HG03575 (cell line): Measurements from ENCODE around the gene MRAS.

Experiments used
- ATAC-seq: cut with Tn5 transposase; IDR thresholded peaks from one replicate; pipeline ENCODE4 v1.9.1; 2021; ENCODE audit not compliant: unreplicated experiment, insufficient number of reproducible peaks, low FRiP score; ENCODE audit errors: extremely low read depth

Gene MRAS

GRCh38 chr3:138336454-138336999 lies 11.9 kb upstream of the MRAS start:
- ATAC-seq: no peak

DNA sequence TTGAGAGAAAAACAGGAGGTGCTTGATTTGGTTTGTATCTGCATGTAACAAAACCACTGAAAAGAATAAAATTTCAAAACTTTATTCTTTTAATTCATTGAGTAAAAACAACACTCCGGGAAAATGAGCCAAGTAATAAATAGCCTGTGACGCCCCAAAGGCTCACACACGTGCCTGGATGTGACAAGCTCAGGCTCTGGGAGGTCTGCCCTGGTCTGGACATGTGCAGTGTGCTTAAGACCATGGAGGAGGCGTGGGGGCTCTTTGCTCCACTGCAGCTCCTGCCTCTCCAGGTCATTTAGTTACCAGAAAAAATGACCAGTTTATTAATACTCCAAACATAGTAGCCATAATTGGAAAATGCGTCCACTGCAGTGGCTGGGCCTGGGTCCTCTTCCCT lies 10.1 kb upstream of the MRAS start:
- ATAC-seq: no peak

DNA sequence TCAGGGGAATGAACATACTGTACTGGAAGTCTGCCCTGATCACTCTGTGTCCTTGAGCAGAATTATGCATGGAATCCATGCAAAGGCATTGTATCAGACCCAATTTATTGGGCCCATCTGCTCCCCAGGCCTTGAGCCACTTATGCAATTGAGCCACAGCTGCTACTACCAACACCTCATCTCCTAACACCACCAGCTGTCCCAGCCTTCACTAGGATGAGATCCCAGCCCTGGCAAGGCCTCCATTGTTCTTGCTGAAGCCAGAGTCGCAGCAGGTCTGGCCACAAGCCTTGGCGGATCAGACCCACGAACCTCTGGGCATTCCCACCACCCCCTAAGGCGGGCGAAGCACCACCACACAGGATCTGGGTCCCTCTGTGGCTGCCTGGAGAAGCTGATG lies 9.6 kb upstream of the MRAS start:
- ATAC-seq: no peak

DNA sequence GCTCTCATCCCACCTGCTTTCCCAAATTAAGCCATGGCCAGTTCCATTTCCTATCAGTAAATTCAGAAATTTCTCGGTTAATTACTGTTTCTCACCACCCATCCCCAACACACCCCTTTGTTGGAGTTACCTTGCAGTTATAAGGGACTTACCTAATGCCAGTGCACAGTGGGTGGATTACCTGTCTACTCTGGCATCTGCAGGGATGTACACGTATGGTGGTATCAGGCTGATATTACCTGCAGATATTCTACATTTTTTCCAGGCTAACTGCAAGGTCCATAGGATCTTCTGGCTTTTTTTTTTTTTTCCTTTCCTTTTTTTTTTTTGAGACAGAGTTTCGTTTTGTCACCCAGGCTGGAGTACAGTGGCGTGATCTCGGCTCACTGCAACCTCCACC lies 7.9 kb upstream of the MRAS start:
- no peak for ATAC-seq

GRCh38 chr3:138344754-138345153 lies 3.6 kb upstream of the MRAS start:
- no peak for ATAC-seq

- no peak for ATAC-seq
Observed at GRCh38 chr3:138348754-138349739, 668 bp downstream of the MRAS start.

DNA sequence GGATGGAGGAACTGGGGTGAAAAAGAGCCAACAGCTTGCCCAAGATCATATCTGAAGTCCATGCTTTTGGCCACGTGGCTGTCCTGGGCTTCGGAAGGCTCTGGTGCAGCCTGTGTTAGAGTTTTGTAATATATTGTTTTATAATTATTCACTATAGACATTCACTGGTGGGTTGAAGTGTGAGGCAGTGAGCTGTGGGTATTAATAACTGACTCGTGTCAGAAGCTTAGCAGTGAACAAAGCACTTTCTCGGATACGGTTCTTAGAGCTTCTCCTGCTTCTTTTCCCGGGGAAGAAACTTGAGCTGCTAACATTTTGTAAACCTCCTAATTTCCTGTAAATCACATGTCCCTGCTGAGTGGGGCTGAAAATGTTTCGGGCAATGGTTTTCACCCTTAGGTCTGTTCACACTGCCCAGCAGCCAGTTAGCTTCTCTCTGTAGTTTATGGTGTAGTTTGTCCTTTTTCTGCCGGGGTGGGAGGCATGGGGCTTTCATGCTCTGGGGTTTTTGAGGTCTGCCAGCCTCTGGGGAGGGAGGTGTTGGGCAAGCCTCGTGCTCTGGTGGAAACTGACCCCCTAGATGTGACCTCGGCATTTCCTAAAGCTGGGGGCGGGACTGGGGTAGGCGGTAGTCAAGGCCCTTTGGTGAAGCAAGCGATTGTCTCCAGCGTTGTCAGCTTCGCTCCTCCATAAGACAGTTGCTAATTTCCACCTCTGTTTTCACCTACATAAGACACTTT lies 1.7 kb downstream of the MRAS start:
- ATAC-seq: no peak

DNA sequence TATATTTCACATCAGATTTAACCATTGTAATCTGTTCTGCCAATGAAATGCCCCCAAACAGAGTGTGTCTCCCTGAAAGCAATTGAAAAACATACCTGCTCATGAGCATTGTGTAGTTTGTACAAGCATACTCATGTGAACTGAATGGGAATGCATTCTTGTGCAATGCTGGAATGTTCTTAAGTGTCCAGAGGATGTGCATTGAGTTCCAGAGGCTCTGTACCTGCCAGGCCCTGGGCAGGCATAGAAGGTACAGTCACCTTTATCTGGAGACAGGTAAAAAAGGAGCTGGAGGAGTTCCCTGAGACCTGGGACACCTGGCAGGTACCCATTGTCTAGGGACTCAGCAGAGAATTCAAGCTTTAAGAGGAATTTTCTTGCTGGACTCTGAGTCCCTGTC lies 2.8 kb downstream of the MRAS start:
- no peak for ATAC-seq

DNA sequence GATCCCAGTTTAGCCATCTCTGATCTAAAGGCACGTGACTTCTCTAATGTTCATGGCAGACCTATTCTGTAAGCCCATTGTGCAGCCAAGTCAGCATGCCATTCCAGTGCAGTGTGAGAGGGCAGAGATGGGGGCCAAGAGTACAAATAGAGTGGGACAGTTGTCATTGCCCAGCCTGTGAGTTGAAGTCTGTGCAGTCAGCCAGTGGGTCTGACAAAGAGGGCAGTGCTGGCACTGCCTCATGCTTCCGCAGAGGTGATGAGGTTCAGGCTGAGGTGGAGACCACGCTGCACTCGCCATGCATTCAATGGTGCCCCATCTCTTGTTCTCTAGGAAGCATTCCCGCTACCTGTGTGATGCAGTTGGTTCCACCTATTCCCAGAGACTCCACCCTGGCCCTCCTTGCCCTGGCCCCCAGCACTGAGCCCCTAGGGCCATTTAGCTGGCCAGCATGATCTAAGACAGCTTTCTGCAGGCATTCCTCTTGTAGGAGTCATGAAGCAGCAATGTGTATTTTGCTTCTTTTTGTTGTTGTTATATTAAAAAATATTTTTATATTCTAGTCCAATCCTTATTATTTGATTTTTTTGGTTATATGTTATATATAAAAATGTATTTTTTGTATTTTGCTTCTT lies 3.7 kb downstream of the MRAS start:
- no peak for ATAC-seq

- ATAC-seq: no peak
Observed at GRCh38 chr3:138354376-138354775, 6.0 kb downstream of the MRAS start.

- no peak for ATAC-seq
Observed at GRCh38 chr3:138355071-138355470, 6.7 kb downstream of the MRAS start.

DNA sequence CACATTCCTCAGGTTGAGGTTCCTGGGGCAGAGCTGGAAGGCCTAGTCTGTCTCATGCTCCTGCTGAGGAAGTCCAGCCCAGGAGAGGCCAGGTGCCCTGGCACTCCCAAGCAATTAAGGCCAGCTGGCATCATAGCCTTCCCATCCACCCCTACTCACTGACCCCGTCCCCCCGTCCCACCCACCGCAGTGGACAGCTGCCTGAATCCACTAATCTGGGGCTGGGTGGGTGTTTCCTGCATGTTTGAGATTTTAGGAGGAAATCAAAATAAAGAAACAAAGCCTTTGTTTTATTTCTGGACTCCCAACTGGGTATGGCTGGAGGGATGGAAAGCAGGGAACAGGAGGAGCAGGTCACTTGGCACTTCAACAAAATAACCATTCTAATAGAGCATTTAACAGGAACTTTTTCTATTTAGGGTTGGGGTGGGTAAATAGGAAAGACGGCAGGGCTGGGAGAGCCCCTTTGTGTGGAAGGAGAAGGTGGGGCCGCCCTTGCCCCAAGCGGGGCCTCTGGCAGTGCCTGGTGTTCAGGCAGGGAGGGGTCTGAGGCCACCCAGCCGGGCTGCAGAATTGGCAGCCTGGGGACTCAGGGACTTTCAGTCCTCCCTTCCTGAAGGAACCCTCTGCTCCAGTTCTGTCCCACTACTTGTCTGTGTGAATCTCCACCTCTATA lies 8.5 kb downstream of the MRAS start:
- no peak for ATAC-seq

DNA sequence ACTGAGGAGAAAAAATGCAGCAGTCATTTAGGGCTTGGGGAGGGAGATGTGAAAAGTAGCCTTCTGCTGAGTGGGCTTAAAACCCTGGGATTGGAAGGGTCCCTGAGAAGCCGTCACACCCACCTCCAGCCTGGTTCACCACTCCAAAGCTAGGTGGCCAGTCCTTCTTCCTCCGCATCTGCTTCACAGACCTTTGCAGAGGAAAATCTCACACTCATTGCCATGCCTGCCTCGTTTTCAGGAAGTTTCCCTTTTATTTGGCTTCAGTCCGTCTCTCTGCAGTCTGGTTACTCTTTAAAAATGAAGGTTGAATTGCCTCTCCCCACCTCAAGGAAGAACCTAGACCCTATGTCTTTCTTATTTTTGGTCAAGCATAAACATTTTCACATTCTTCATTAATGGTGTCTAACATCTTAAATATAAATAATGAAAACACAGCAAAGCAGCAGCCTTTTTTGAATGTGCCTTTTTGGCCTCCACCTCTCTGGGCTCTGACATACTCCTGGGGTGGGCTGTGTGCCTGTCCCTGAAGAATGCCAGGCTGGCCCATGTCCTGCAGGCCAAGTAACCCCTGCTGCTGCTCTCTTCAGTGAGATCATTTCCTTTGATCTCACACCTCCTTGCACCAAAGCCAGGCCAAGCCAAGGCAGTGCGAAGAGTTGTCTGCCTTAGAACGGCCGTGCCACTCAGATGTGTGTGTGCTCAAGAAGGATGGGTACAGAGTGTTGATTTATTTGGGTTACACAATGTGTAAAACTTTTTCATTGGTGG lies 11.0 kb downstream of the MRAS start:
- ATAC-seq: no peak

GRCh38 chr3:138359919-138360868 lies 11.8 kb downstream of the MRAS start:
- ATAC-seq: no peak

- ATAC-seq: no peak
Observed at GRCh38 chr3:138360869-138361525, 12.6 kb downstream of the MRAS start.

DNA sequence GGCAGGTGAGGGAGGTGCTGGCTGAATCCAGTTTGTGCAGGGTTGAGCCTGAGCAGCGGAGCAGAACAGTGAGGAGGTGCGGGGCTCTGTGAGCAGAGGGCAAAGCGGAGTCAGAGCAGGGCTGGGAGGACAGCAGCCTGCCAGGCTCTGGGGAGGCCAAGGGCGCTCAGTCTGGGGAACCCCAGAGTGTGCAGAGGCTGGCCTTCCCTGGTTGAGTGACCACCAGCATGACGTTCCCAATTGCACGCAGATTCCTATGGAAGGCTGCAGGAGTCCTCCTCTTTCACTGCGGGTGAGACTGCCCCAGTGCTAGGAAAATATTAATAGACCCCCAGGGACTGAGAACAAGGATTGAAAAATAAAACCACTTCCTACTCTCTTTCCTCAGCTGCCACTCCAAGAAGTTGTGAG lies 13.2 kb downstream of the MRAS start:
- no peak for ATAC-seq

DNA sequence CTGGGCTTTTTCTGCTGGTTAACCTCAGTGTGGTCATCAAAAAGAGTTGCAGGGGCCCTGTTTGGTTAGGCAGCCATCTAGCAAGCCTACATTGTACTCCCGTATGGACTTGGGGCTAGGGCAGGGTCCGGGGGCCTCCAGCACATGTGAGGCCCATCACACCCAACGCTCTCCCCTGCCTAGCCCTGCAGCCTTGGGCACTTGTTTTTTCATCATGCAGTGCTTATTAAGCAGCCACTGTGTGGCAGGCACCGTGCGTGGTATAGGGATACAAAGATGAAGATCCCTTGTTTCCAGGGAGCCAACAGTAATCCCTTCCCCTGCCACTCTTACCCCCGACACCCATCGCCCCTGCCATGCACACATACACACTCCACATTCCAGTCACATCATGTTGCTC lies 14.2 kb downstream of the MRAS start:
- no peak for ATAC-seq
